HG03039 (cell line): ENCODE results near the gene PDLIM3.
"Not testable (repeated sequence)": the region's sequence is repeated elsewhere in the genome, so short reads cannot be mapped to it uniquely, and the experiment has no call there.

Experiments used
- ATAC-seq: cut with Tn5 transposase; IDR thresholded peaks from one replicate; pipeline ENCODE4 v1.9.1; 2021; ENCODE audit warnings: mild to moderate bottlenecking, moderate library complexity; ENCODE audit not compliant: unreplicated experiment

The PDLIM3 gene

GRCh38 chr4:185554365-185555126, 19.2 kb upstream of the PDLIM3 start:
- no peak for ATAC-seq

DNA sequence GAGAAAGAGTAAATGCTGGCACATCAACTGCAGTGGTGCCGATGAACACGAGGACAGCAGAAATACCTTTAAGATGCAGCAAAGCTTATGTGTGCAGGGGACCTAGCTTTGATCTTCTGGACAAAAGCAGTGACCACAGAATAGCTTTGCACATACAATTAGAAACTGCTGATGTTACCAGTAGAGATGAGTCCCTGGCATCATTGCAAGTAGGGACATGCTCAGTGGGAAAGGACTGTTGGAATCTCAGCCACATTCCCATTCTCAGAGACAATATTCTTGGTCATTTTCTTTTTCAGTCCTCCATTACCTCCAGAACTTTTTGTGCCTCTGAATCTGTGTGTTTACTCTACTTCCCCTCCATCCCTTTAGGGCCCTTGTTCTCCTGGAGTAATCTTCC, 16.9 kb upstream of the PDLIM3 start:
- no peak for ATAC-seq

GRCh38 chr4:185550933-185551332, 15.6 kb upstream of the PDLIM3 start:
- ATAC-seq = no peak

DNA sequence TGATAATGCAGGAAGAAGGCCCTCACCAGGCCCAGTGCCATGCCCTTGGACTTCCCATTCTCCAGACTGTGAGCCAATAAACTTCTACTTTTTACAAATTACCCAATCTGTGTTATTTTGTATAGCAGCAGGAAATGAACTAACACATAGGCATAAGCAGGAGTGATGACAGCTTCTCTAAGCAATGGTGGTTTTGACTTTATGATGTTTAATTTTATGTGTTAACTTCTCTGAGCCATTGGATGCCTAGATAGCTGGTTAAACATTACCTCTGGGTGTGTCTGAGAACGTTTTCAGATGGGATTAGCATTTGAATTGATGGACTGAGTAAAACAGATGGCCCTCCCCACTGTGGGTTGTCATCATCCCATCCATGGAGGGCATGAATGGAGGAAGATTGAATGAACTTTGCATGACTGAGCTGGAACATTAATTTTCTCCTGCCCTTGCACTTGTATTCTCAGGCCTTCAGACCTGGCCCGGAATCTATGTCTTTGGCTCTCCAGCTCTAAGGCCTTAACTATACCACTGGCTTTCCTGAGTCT, 13.9 kb upstream of the PDLIM3 start:
- no peak for ATAC-seq

DNA sequence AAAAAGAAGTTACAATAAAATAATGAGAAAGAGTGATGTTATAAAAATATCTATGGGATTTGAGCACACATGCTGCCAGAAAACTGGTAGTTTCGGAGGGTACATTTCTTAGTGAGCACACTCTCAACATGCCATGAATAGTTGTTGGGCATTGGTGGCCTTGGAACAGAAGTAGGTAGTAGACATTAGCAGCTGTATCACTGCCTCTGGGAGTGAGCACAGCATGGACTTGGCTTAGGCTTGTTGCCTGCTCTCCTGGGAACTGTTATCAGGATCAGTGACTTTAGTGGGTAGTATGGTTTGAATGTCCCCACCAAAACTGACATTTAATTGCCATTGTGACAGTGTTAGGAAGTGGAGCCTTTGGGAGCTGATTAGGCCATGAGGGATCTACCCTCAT, 13.3 kb upstream of the PDLIM3 start:
- no peak for ATAC-seq

GRCh38 chr4:185546335-185546734, 11.0 kb upstream of the PDLIM3 start:
- ATAC-seq = no peak

- ATAC-seq = no peak
Observed at GRCh38 chr4:185542626-185543315, 7.5 kb upstream of the PDLIM3 start.

GRCh38 chr4:185541251-185541727, 6.0 kb upstream of the PDLIM3 start:
- no peak for ATAC-seq

DNA sequence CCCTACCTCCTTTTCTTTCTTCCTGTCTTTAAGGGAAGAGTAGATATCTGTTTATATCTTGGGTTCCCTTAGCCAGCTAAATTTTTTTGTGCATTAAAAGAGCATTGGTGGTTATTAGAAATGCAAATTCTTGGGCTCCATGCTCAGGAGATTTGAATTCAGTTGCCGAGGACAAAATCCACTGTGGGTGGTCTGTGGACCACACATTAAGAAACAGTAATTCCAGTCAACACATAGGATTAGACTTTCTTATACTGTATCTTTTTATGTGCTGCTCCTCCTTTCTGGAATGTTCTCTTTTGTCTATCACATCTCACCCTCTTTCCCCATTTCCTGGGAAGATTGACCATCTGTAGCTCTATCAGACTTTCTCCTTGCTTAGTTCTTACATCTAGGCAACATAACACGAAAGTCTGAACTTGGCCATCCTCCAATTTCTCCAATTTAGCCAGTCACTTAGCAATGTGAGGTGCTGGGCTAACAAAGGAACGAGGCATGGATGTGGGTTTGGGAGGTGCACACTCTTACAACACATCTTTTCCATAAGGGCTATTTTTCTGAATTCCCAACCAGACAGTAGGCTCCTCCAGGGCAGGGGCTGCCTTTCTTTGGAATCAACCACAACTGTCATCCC, 5.3 kb upstream of the PDLIM3 start:
- no peak for ATAC-seq

GRCh38 chr4:185540040-185540439, 4.7 kb upstream of the PDLIM3 start:
- ATAC-seq = no peak

DNA sequence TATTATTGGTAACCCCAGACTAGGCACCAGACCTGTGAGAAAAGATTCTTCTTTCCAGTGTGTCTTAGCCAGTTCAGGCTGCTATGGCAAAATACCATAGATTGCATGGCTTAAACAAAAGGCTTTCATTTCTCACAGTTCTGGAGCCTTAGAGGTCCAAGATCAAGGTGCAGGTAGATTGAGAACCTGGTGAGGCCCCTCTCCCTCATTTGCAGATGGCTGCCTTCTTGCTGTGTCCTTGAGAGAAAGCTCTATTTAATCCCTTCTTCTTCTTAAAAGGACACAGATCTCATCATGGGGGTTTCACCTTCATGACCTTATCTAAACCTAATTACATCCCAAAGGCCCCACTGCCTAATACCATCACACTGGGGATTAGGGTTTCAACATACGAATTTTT, 3.5 kb upstream of the PDLIM3 start:
- ATAC-seq = no peak

DNA sequence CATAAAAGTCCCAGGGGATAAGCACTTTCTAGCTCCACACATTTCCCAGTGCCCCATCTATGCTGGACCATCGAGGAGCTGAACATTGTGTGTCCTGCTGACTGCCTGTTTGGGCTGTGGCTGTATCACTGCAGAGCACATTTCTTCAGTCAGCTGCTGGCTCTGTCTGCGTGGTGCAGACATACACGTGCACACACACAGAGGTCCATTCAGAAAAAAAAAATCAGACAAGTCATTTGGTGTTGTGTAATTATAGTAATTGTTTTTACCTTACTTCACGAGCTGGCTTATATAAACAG, 1.1 kb upstream of the PDLIM3 start:
- no peak for ATAC-seq

GRCh38 chr4:185535612-185536410, 504 bp upstream of the PDLIM3 start:
- no peak for ATAC-seq

- ATAC-seq = no peak
Observed at GRCh38 chr4:185534511-185534865, 819 bp downstream of the PDLIM3 start.

DNA sequence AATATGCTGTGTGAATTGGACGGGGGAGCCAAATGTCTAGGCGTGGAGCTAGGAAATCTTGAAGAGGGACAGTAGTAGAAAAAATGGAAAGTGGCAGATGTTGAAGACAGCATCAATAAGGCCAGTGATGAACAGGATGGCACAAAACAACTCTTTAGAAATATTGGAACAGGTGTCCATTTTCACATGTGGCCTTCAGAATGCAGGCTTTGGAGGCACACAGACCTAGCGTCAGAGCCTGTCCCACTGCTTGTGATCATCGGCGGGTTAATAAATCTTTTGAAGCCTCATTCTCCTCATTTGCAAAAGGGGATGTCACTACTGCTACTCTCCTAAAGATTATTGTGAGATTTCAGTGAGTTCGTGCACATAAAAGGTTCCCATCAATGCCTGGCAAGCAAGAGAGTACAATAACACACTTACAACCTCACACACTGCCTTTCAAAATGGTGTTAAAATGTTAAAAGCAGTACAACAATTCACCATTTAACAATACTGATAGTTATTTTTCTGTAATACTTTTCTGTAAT, 2.4 kb downstream of the PDLIM3 start:
- no peak for ATAC-seq

GRCh38 chr4:185532293-185532692, 3.0 kb downstream of the PDLIM3 start:
- ATAC-seq = no peak

DNA sequence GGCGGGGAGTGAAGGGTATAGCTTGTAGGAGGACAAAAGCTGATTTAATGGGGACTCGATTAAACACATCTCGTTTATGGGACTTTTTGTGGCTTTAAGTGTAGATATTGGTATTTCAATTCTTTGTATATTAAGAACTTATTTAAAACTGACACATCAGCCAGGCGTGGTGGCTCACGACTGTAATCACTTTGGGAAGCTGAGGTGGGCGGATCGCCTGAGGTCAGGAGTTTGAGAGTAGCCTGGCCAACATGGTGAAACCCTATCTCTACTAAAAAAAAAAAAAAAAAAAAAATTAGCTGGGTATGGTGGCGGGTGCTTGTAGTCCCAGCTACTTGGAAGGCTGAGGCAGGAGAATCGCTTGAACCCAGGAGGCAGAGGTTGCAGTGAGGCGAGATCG, 3.7 kb downstream of the PDLIM3 start:
- not testable (repeated sequence) for ATAC-seq

DNA sequence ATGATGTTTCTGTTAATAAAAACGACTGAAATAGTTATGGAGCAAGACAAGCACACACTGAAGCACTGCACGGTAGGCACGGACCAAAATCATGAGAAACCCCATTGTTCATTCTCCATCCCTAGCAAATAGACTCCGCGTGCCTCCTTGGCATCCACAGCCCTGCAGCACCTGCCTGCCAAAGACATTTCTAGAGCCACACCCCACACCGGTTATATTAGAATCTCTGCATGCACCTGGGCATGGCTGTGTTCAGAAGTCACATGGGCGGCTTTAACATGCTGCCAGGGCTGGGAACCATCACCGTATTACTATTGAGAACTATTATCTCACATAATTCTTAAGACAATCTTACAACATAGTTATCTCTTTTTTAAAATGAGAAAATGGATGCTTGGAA, 5.9 kb downstream of the PDLIM3 start:
- ATAC-seq = no peak

DNA sequence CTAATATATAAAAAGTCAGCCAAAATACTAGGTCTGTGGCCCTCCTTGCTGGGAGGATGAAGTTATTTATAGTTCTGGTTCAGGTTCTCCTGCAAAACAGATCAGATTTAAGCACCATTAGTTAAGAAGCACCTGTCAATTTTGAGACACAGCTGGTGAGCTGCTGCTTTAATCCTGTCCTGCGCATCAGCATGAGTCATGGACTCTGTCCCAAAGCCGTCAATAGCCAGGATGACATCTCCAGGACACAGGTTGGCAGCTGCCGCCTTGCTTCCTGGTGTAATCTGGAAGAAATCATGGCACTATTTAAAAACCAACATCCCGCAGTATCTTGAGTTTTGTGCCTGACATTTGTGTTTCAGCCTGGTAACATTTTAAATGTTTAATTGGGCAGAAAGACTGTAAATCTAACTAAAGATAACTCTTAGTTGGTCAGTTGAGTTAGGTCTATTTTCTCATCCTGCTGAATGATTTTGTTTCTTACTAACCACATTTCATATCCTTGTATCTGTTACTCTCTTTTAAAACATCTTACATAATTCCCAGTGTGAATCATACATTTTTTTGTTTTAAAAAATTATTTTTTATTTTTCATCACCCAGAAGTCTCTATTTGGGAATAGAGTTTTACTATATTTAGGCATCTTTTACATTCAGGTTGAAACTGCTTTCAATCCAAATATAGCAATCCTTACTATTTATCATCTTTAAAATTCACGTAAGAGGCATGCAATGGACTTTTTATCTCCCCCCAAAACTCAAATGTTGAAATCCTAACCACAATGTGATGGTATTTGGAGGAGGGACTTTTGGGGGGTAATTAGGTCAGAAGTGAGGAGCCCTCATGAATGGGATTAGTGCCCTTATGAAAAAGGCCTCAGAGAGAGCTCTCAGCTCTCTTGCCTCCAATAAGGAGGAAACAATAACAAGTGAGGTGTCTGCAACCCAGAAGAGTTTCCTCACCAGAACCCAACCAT, 10.1 kb downstream of the PDLIM3 start:
- ATAC-seq = no peak

GRCh38 chr4:185523862-185524261, 11.4 kb downstream of the PDLIM3 start:
- ATAC-seq = no peak
